ENCODE data around the gene KRT79.

DNA sequence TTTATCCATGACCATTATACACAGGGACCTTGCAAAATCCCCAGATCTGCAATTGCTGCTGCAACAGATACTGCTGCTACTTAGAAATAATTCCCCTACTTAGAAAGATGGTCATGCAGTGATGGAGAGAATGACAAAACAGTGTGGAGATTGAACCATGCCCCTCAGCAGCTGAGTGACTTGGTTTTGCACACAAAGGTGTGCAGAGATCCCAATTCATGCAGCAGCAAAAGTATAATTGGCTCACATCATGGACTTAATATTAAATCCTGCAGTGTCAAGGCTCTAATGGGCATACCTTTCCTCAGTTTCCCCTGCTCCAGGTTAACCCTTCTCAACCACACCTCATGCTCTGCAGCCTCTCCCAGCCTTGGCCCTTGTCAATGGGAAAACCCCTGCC lies 17.7 kb upstream of the KRT79 start:
- TF ChIP-seq, protein P1, sequence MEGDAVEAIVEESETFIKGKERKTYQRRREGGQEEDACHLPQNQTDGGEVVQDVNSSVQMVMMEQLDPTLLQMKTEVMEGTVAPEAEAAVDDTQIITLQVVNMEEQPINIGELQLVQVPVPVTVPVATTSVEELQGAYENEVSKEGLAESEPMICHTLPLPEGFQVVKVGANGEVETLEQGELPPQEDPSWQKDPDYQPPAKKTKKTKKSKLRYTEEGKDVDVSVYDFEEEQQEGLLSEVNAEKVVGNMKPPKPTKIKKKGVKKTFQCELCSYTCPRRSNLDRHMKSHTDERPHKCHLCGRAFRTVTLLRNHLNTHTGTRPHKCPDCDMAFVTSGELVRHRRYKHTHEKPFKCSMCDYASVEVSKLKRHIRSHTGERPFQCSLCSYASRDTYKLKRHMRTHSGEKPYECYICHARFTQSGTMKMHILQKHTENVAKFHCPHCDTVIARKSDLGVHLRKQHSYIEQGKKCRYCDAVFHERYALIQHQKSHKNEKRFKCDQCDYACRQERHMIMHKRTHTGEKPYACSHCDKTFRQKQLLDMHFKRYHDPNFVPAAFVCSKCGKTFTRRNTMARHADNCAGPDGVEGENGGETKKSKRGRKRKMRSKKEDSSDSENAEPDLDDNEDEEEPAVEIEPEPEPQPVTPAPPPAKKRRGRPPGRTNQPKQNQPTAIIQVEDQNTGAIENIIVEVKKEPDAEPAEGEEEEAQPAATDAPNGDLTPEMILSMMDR (IDR thresholded peaks at IDR 0.05) = no peak
- no peak for TF ChIP-seq POLR2AphosphoS5 (IDR thresholded peaks at IDR 0.05; ENCODE audit: low read depth, low read length)
- TF ChIP-seq EZH2phosphoT487 (IDR thresholded peaks at IDR 0.05; ENCODE audit: borderline replicate concordance, low read depth) = no peak
- no peak for TF ChIP-seq SIN3A (IDR thresholded peaks at IDR 0.05; ENCODE audit: borderline replicate concordance, low read depth, low read length)
- no peak for TF ChIP-seq RFX5 (IDR thresholded peaks at IDR 0.05; ENCODE audit: low read length)
- TF ChIP-seq, protein P2, sequence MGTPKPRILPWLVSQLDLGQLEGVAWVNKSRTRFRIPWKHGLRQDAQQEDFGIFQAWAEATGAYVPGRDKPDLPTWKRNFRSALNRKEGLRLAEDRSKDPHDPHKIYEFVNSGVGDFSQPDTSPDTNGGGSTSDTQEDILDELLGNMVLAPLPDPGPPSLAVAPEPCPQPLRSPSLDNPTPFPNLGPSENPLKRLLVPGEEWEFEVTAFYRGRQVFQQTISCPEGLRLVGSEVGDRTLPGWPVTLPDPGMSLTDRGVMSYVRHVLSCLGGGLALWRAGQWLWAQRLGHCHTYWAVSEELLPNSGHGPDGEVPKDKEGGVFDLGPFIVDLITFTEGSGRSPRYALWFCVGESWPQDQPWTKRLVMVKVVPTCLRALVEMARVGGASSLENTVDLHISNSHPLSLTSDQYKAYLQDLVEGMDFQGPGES (IDR thresholded peaks at IDR 0.05; ENCODE audit: low read depth, low read length) = no peak
- no peak for TF ChIP-seq TAF1 (IDR thresholded peaks at IDR 0.05; ENCODE audit: borderline replicate concordance, low read depth, low read length)
- TF ChIP-seq, protein P3, sequence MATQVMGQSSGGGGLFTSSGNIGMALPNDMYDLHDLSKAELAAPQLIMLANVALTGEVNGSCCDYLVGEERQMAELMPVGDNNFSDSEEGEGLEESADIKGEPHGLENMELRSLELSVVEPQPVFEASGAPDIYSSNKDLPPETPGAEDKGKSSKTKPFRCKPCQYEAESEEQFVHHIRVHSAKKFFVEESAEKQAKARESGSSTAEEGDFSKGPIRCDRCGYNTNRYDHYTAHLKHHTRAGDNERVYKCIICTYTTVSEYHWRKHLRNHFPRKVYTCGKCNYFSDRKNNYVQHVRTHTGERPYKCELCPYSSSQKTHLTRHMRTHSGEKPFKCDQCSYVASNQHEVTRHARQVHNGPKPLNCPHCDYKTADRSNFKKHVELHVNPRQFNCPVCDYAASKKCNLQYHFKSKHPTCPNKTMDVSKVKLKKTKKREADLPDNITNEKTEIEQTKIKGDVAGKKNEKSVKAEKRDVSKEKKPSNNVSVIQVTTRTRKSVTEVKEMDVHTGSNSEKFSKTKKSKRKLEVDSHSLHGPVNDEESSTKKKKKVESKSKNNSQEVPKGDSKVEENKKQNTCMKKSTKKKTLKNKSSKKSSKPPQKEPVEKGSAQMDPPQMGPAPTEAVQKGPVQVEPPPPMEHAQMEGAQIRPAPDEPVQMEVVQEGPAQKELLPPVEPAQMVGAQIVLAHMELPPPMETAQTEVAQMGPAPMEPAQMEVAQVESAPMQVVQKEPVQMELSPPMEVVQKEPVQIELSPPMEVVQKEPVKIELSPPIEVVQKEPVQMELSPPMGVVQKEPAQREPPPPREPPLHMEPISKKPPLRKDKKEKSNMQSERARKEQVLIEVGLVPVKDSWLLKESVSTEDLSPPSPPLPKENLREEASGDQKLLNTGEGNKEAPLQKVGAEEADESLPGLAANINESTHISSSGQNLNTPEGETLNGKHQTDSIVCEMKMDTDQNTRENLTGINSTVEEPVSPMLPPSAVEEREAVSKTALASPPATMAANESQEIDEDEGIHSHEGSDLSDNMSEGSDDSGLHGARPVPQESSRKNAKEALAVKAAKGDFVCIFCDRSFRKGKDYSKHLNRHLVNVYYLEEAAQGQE (IDR thresholded peaks at IDR 0.05; ENCODE audit: low read depth, low read length) = no peak
- no peak for TF ChIP-seq FOXM1 (IDR thresholded peaks at IDR 0.05; ENCODE audit: low read depth)
- TF ChIP-seq GABPA (IDR thresholded peaks at IDR 0.05; ENCODE audit: low read depth) = no peak
- TF ChIP-seq, protein P4, sequence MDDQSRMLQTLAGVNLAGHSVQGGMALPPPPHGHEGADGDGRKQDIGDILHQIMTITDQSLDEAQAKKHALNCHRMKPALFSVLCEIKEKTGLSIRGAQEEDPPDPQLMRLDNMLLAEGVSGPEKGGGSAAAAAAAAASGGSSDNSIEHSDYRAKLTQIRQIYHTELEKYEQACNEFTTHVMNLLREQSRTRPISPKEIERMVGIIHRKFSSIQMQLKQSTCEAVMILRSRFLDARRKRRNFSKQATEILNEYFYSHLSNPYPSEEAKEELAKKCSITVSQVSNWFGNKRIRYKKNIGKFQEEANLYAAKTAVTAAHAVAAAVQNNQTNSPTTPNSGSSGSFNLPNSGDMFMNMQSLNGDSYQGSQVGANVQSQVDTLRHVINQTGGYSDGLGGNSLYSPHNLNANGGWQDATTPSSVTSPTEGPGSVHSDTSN (IDR thresholded peaks at IDR 0.05) = no peak
- TF ChIP-seq SMC3 (IDR thresholded peaks at IDR 0.05; ENCODE audit: low read depth, low read length) = no peak
- no peak for TF ChIP-seq NRF1 (IDR thresholded peaks at IDR 0.05; ENCODE audit: low read depth, low read length)
- no peak for TF ChIP-seq TEAD4 (IDR thresholded peaks at IDR 0.05; ENCODE audit: borderline replicate concordance, insufficient read depth)

Data from SK-N-SH (cell line).